Activated CD4-positive, alpha-beta T cell treated with anti-CD3 and anti-CD28 coated beads for 1 hour (primary cell): ENCODE results near the gene CYP24A1.
A peak's percentile ranks its signal among the peaks of the same experiment; 100 is the strongest.

Experiments
- DNase-seq: peaks from one replicate; pipeline ENCODE4 v3.0.0-alpha.2; 2020

Gene CYP24A1

GRCh38 chr20:54201268-54201846 lies 27.6 kb upstream of the CYP24A1 start:
- no peak for DNase-seq

DNA sequence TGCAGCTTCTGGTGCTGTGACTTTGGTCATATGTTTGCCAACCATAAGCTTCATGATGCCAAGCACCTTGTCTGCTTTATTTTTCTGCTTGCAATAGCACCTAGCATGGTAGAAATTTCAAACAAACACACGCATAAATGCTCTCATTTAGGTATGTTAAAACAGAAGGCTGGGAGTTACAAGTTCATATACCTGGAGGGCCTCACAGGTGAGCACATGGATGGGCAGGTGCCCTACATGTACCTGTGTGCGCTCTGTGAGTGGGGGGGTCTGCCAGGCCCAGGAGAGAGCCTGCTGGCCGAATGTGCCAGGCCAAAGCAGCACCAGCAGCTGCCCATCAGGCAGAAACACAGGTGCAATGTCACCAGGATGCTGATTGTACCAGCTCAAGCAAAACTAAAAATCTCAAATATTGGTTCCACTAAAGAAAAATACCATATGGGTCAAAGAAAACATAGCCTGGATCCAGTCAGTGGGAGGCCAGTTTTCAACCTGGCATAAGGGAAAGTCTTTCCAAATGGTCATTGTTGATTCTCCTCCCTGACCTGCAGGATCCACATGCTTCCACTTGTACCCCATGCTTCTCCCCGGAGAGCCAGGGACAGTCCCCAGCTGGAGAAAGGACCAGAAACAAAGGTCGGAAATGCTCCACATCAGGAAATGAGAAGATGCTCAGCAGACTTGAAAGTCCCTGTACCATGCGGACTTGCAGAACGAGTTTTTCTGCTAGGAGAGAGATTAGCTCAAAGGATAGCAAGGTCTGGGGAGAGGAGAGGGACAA lies 26.9 kb upstream of the CYP24A1 start:
- DNase-seq: no peak

DNA sequence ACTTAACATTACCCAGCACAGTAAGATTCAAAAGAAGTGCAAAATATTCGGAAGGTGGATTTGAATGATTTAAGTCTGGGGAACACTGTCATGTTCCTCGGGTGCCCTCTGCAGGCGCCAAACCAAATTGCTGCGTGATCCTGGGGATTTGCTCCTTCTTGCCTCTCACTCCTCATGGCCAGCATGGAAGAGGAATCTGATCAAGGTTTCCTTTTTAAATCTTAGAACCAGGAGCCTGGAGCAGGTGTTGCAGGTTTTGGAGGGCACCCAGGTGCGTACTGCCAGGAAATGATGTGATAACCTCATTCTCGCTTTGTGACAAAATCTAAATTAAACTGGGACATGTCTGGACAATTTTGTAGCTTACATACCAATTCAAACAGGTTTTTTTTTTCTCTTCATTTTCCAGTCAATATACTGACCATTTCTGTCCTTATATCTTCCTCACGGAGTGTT lies 26.0 kb upstream of the CYP24A1 start:
- peak; percentile 41 for DNase-seq

DNA sequence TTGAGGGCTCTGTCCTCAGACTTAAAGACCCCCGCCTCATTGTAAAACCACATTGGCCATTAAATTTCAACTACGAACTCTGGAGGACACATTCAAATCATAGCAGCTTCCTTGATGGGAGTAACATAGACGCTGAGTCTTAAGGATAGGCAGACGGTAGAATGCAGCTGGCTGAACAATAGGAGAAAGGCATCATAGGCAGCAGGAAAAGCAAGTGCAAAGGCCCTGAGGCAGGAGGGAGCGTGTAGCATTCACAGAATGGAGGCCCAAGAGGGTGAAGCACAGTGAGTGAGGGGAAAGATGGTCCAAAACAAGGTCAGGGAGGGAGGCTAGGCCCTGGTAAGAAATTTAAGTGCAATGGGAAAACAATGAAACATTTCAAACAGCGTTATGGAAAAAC lies 25.5 kb upstream of the CYP24A1 start:
- no peak for DNase-seq

DNA sequence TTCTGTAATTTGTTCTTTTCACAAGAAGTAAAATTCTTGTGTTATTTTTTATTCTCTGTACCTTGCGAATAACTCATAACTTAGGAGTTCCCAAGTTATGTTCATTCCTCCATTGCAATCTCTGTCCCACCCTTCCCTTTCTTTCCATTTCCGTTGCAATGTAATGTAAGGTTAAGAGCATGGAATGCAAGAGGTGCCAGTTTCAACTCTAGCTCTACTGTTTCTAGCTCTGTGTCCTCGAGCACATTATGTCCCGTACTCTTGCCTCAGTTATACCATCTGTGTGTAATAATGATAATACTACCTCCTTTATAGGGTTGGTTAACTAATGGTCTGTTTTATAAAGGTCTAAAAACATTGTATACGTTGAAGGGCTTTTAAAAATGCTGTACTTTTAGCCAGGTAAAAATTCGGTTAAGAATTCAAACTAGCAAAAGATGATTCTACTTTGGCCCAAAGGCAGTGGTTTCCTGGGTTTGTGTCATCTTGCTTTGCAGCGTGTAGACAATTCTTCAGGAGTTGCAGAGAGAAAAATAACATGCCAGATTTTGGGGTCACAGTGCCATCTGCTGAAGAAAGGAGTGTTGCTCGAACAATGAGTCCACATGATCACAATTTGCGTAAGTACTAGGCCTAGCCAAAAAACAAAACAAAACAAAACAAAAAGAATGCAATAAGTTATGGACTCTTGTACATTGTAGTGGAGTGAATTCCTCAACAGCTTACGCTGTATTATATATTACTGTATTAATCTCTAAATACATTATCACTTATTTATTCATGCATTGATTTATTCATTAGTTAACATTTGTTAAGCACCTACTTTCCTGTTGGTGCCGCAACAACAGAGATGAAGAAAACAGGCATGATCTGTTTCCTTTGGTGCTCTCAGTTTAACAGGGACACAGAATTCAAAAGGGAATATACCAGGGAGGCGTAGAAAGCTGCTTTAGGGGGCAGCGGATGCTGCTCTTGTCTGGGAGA lies 24.1 kb upstream of the CYP24A1 start:
- no peak for DNase-seq

DNA sequence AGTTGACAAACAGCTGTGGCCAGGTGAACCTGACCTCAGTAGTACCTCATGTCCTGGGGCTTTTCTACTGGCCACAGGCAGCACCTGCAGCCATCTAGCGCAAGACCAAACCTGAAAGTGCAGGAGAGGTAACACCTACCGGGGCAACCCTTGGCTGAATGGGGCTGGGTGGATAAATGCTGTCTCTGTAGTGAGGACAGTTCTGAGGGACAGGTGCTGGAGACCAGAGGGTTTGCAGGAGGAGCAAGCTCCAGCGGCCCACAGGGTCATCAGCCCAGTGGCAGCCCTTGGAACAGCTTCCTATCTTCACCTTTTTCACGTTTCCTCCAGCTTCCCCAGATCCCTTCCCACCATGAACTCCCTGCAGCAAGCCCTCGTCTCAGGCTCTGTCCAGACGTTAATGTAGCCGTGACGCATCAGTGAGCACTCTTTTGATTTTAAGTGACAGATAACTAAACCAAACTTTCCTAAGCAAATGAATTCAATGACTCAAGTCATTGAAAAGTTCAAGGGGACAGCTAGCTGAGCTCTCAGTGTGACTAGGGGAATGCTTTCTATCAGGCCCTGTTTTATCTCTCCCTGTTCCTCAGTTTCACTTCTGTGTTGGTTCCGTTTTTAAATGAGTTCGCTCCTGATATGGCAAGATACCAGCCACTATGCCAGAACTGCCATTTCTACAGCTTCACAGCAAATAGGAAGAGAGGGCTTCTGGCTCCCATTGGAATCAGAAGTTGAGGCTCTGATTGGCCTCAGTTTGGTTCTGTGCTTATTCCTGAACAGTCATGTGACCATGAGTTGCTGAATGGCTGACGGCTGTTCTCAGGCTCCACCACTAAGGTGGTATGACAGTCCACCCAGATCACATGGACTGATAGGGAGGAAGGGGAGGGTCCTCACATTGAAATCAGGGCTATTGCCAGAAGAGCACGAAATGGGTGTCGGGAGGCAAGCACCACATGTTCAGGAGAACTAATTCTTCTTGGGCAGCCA lies 22.0 kb upstream of the CYP24A1 start:
- no peak for DNase-seq

- DNase-seq: no peak
These were observed 21.1 kb upstream of the CYP24A1 start for GRCh38 chr20:54194724-54195438.

- no peak for DNase-seq
These were observed 20.0 kb upstream of the CYP24A1 start for GRCh38 chr20:54193817-54194216.

GRCh38 chr20:54190217-54190616 lies 16.4 kb upstream of the CYP24A1 start:
- DNase-seq: no peak

GRCh38 chr20:54189630-54190029 lies 15.8 kb upstream of the CYP24A1 start:
- no peak for DNase-seq

DNA sequence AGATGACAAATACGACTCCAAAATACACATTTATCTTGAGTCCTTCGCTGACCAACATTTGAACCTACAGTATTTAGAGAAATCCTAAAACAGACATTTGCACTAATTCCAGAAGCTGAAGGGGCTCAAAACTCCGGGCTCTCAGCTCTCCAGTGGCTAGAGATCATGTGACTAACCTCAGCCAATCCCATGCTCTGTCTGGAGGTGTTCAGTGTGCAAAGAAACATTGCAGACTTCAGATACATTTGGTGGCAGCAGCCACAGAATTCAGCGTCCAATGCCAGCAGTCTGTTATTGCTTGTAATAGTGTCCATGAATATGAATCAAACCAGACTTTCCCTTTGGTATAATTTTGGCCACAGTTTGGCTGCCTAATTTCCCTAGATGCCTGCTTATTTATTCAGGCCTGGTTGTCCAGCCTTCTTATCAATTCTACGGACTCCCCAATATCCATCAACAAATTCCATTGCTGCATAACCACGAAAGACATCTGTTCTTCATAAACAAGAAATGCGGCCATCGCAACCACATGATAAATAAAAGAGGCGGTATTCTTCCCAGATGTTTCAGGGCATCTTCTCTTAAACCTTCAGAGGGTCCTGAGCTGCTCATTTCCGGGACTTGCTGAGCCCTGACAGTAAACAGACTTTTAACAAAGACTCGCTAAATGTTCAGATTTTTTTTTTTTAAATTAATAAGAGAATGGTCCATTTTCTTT lies 14.5 kb upstream of the CYP24A1 start:
- DNase-seq: no peak

GRCh38 chr20:54184904-54185626 lies 11.3 kb upstream of the CYP24A1 start:
- no peak for DNase-seq

DNA sequence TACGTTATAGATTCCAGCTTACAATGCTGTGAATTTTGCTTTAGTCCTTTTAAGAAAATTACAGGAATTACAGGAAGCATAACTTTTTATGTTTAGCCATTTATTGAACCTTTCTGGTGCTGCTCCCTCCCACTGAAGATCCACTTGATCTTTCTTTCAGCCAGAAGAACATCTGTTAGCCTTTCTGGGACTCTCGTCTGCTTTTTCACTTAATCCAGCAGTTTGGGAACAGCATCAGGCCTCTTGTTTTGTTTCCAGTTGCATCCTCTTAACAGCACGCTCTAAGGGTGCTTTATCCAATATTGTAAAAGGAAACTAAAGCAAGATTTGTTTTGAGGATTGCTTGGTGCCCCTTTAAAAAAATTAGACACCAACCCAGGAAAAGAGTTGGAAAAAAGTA lies 10.3 kb upstream of the CYP24A1 start:
- no peak for DNase-seq

GRCh38 chr20:54180931-54181330 lies 7.1 kb upstream of the CYP24A1 start:
- no peak for DNase-seq

- no peak for DNase-seq
These were observed 6.2 kb upstream of the CYP24A1 start for GRCh38 chr20:54179946-54180345.

DNA sequence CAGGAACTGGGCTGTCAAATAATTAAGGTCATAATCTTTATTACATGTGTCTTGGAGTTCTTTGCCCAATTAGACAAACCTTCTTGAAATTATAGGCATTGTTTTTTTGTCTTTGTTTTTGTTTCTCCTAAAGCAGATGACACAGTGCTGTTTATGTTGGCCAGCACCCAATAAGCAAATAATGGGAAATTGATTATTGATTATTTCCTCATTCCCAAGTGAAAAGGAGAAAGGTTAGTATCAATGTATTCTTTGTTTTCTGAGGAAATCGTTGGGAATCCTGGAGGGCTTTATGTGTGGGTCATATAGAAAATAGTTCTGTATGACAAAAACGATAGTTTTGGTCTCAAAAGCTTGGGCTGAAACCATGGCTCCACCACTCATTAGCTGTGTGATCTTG lies 4.5 kb upstream of the CYP24A1 start:
- DNase-seq: no peak

DNA sequence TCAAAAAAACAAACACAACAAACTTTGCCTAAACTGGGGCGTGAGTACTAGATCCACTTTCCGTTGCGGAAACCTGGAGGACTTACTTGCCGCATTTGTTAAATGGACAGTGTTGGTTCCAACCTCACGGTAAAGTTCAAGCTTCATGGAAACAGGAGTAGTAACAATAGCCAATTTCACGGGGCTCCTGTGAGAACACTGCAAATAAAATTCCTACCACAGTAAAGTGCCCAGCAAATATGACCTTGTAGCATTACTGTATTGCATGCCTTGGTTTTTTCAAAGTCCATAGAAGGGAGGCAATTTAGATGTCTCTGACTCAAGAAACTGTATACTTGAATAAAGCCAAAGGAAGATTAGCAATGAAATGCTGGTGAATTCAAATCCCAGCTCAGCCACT lies 3.6 kb upstream of the CYP24A1 start:
- DNase-seq: no peak

DNA sequence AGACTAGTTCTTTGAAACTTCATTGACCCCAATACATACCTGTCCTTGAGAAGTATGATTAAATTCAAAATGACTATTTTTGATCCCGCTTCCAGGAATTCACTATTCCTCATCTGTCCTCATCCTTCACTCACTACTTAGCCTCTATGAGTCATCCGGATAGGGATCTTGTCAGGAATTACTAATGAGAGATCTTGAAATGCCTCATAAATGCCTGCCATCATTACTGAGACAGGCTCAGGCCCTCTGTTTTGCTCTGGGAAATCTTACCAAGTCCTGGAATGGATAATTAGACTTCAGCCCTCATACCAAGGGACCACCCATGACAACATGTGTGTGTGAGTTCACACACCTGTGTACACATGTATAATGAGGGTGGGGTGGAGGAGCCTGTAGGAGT lies 2.8 kb upstream of the CYP24A1 start:
- no peak for DNase-seq

DNA sequence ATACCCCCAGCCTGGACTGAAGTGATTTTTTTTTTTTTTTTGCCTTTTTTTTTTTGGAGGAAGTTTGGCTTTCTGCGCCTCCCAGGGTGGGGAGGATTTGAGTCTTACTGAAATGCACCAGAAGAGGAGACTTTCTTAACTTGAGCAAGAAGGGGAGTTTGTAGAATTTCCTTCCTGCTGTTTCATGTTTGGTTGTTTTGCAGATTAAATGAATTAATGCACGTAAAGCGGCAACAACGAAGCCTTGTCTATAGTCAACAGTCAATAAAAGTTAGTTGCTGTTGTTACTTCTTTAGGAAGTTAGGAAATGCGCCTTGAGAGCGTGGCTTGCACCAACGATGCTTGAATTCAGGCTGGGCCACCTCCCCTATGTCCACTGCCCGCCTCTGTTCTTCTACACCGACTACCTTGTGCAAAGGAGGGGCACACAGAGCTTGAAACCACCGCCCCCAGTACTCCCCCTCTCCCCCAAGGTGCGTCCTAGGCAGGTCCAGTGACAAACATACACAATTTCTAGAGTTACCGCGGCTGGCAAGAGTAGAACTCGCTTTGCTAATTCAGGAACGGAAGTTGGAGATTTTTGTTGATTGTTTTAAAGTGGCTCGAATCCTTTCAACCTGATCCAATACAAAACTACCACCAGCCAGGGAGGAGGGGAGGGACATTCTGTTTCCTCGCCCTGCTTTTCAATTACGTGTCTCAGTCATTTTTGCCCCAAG lies 830 bp upstream of the CYP24A1 start:
- DNase-seq: no peak
